ENCODE measurements around the gene ARHGEF26. TPM values are rescaled to one million over a fixed set of nuclear protein-coding genes. Genes with fewer than 3 reads are reported as not detected.
A peak's percentile ranks its signal among the peaks of the same experiment; 100 is the strongest.

The ARHGEF26 gene
- total RNA-seq, 1 experiment from 2014 or later = 13.7 TPM

GRCh38 chr3:154119951-154120350 is 1.2 kb upstream of the ARHGEF26 start:
- no peak overlapping the region for H2AFZ ChIP-seq (ENCODE audit: low read length)
- Mint-ChIP-seq H3K4me1 (peaks cover 34 to 38% of the 10 kb centered on the region in 2 experiments), H3K36me3 (ENCODE audit: insufficient read depth in 1 of 3, low read depth in 3 of 3) (peaks cover 0 to 3% (median 0%) of the 10 kb centered on the region in 3 experiments; a peak in 3 of 7 replicates), H3K27ac (no peak overlapping the region), H3K9me3 (no peaks in the 10 kb centered on the region; a peak in 1 of 5 replicates), H3K27me3 (ENCODE audit: low read depth) (peaks cover 43% of the 10 kb centered on the region), H3K4me3 (peak overlapping the region in 1 of 2 experiments; percentile 84; a peak in 2 of 5 replicates)
- no peak for TF ChIP-seq CTCF (conservative IDR thresholded peaks at IDR 0.05)
- no peak overlapping the region for H3K4me2 ChIP-seq (ENCODE audit: insufficient read depth, insufficient read length, low read length)
- no peak overlapping the region for H3K9ac ChIP-seq (ENCODE audit: extremely low read depth, insufficient read length, low read length)
- H4K5ac ChIP-seq (ENCODE audit: insufficient read length, low read depth, low read length) = no peak overlapping the region
- no peaks in the 10 kb centered on the region for H4K20me1 ChIP-seq (ENCODE audit: control insufficient read depth, insufficient read depth, insufficient read length)
- no peak for DNase-seq
- no peak overlapping the region for H3K18ac ChIP-seq (ENCODE audit: insufficient read length, low read depth, low read length)
- H3K27ac ChIP-seq (ENCODE audit: insufficient read length, low read depth, low read length) = no peak overlapping the region
- H3K79me2 ChIP-seq (ENCODE audit: insufficient read depth, low read length) = no peaks in the 10 kb centered on the region
- no CpG with 5 or more reads among the region's 2 CpGs for WGBS (ENCODE audit: extremely low coverage, insufficient read length, low lambda C conversion rate)
- H4K8ac ChIP-seq (replicated peaks; ENCODE audit: insufficient read length, low read depth, low read length) = no peak overlapping the region
- H3K4me1 ChIP-seq (ENCODE audit: insufficient read depth, low read length) = no peaks in the 10 kb centered on the region
- H3K14ac ChIP-seq (ENCODE audit: insufficient read depth, low read length) = no peak overlapping the region
- H3K23ac ChIP-seq (ENCODE audit: insufficient read length, low read depth, low read length) = no peak overlapping the region
- H2BK20ac ChIP-seq (ENCODE audit: low read depth, low read length, poor library complexity, severe bottlenecking) = no peak overlapping the region
- H3K4ac ChIP-seq (ENCODE audit: low read depth, low read length) = no peak overlapping the region
- H3K23me2 ChIP-seq (ENCODE audit: insufficient read length, low read depth, low read length, poor library complexity, severe bottlenecking) = peaks cover 22% of the 10 kb centered on the region
- no peak overlapping the region for H3K56ac ChIP-seq (ENCODE audit: insufficient read length, low read depth, low read length)
- no peak overlapping the region for H2BK12ac ChIP-seq (ENCODE audit: insufficient read length, low read depth, low read length)
- H4K91ac ChIP-seq (ENCODE audit: insufficient read length, low read depth, low read length) = no peak overlapping the region
- H2AK5ac ChIP-seq (ENCODE audit: insufficient read length, low read length) = no peak overlapping the region
- no peak overlapping the region for H2BK15ac ChIP-seq (ENCODE audit: low read depth, low read length)
- no peak overlapping the region for H3T11ph ChIP-seq (ENCODE audit: low read length)
- H3K79me1 ChIP-seq (ENCODE audit: insufficient read depth, low read depth, low read length, poor library complexity, severe bottlenecking) = no peaks in the 10 kb centered on the region
- peaks cover 6% of the 10 kb centered on the region; the same call in 1 of the 2 replicates for H3K27me3 ChIP-seq (ENCODE audit: insufficient read depth, low read length)
- H2BK120ac ChIP-seq (ENCODE audit: low read depth, low read length, poor library complexity, severe bottlenecking) = no peak overlapping the region
- no peaks in the 10 kb centered on the region for H3K9me3 ChIP-seq (ENCODE audit: control insufficient read depth, low read depth, low read length)
- H2BK5ac ChIP-seq (ENCODE audit: insufficient read length, low read length) = no peak overlapping the region

Measured in H9 (cell line).